Measurements from ENCODE around the gene ADGRG6. TPM values are rescaled to one million over a fixed set of nuclear protein-coding genes. Genes with fewer than 3 reads are reported as not detected.

Gene ADGRG6
- total and polyA plus RNA-seq, 9 donors = 1.6 to 10.6 (median 3.0) TPM

DNA sequence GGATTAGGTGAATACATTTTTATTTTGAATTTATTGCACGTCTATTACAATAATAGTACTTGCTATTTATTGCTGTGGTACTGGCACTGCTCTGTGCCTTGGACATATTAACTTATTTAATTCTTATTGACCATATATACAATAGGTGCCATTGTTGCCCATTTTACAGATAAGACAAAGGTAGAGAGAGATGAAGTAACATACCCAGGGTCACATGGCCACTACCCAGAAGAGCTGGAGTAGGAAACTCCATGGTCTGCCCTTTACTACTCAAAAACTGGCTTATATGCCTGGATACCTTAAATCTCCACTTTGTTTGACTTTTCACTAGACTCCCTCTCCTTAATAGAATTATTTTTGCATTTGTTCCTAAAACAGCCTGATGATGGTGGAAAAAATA, 67.5 kb downstream of the ADGRG6 start:
- 77 to 85% (median 80%) methylated on average over 1 of the region's 1 CpG for WGBS, 3 donors
- no peaks in the 10 kb centered on the region for H3K9me3 ChIP-seq
- no peak overlapping the region for H3K27ac ChIP-seq
- H3K27me3 ChIP-seq = no peaks in the 10 kb centered on the region
- intact Hi-C loops (cut with DNase I) = no loop called here
- TF ChIP-seq POLR2A (IDR thresholded peaks at IDR 0.05) (no peak), CTCF (IDR thresholded peaks at IDR 0.05) (no peak), EP300 (IDR thresholded peaks at IDR 0.05) (no peak)
- H3K36me3 ChIP-seq = no peaks in the 10 kb centered on the region
- H3K4me1 ChIP-seq (ENCODE audit: insufficient read depth) = no peaks in the 10 kb centered on the region
- no peak overlapping the region for H3K4me3 ChIP-seq
- DNase-seq = no peak

GRCh38 chr6:142372348-142372747, 70.5 kb downstream of the ADGRG6 start:
- Histone ChIP-seq H3K9me3 (no peaks in the 10 kb centered on the region), H3K4me1 (ENCODE audit: insufficient read depth) (no peaks in the 10 kb centered on the region), H3K27me3 (no peaks in the 10 kb centered on the region), H3K36me3 (no peaks in the 10 kb centered on the region), H3K4me3 (no peak overlapping the region), H3K27ac (no peak overlapping the region)
- intact Hi-C loops (cut with DNase I) = no loop called here
- no peak for DNase-seq
- 50 to 52% (median 51%) methylated on average over 2 of the region's 2 CpGs for WGBS, 3 donors
- TF ChIP-seq EP300 (IDR thresholded peaks at IDR 0.05) = no peak
- TF ChIP-seq POLR2A (IDR thresholded peaks at IDR 0.05) = no peak
- TF ChIP-seq CTCF (IDR thresholded peaks at IDR 0.05) = no peak

- TF ChIP-seq CTCF (IDR thresholded peaks at IDR 0.05) (no peak), POLR2A (IDR thresholded peaks at IDR 0.05) (no peak), EP300 (IDR thresholded peaks at IDR 0.05) (no peak)
- DNase-seq = no peak
- Histone ChIP-seq H3K9me3 (no peaks in the 10 kb centered on the region), H3K27me3 (no peaks in the 10 kb centered on the region), H3K4me3 (no peak overlapping the region), H3K36me3 (no peaks in the 10 kb centered on the region), H3K4me1 (ENCODE audit: insufficient read depth) (no peaks in the 10 kb centered on the region), H3K27ac (no peak overlapping the region)
- intact Hi-C loops (cut with DNase I) = no loop called here
- WGBS, 3 donors = 82 to 93% (median 86%) methylated on average over 2 of the region's 2 CpGs
Measured at GRCh38 chr6:142373268-142374090, 71.7 kb downstream of the ADGRG6 start.

DNA sequence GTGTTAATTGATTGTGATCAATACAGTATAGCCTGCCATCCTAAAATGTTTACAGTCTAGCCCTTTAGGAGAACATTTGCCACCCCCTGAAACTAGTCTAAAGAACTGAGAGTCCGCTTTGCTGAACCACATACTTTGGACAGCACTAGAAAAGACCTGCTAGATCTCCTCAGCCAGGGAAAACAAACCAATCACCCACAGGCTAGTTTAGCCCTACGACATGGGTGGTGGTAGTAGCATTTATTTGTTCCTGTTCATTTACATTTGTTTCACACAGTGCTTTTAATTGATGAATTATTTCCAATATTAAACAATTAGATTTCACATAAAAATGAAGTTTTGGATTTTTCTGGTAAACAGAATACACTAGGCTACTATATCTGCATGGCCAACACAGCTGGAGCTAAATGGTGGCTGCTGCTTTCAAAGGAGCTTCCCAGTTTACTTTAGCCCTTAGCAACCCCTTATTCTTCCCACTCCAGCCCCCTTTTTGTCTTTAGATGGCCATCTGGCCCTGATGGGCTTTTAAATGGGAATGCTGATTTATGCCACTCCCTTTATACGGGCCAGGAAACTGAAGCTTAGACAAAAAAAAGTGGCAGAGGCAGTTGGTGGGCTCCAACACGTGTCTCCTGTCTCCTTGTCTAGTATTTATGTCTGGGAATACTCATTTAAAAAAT, 72.4 kb downstream of the ADGRG6 start:
- DNase-seq = no peak
- Histone ChIP-seq H3K9me3 (no peaks in the 10 kb centered on the region), H3K27me3 (no peaks in the 10 kb centered on the region), H3K4me3 (no peak overlapping the region), H3K4me1 (ENCODE audit: insufficient read depth) (no peaks in the 10 kb centered on the region), H3K27ac (no peak overlapping the region), H3K36me3 (no peaks in the 10 kb centered on the region)
- 82 to 88% (median 82%) methylated on average over 4 of the region's 4 CpGs for WGBS, 3 donors
- intact Hi-C loops (cut with DNase I) = no loop called here
- TF ChIP-seq EP300 (IDR thresholded peaks at IDR 0.05) (no peak), CTCF (IDR thresholded peaks at IDR 0.05) (no peak), POLR2A (IDR thresholded peaks at IDR 0.05) (no peak)

Data from ovary (tissue), 9 donors.